GM18511 (cell line): ENCODE measurements around the gene HPSE2.
"Not testable (repeated sequence)": the region's sequence is repeated elsewhere in the genome, so short reads cannot be mapped to it uniquely, and the experiment has no call there.

ENCODE experiments used
- ATAC-seq: cut with Tn5 transposase; IDR thresholded peaks from one replicate; pipeline ENCODE4 v1.9.1; 2021; ENCODE audit warnings: mild to moderate bottlenecking, moderate library complexity; ENCODE audit not compliant: unreplicated experiment

HPSE2 gene

GRCh38 chr10:99010286-99010685, 225.4 kb downstream of the HPSE2 start:
- ATAC-seq, result no peak

GRCh38 chr10:99008054-99008453, 227.6 kb downstream of the HPSE2 start:
- ATAC-seq, result no peak

- no peak for ATAC-seq
Observed at GRCh38 chr10:99007457-99007856, 228.2 kb downstream of the HPSE2 start.

GRCh38 chr10:99005254-99005653, 230.4 kb downstream of the HPSE2 start:
- ATAC-seq, result no peak

- no peak for ATAC-seq
Observed at GRCh38 chr10:99004738-99005137, 230.9 kb downstream of the HPSE2 start.

- ATAC-seq, result no peak
Observed at GRCh38 chr10:99002392-99002791, 233.3 kb downstream of the HPSE2 start.

- no peak for ATAC-seq
Observed at GRCh38 chr10:98997596-98997995, 238.1 kb downstream of the HPSE2 start.

GRCh38 chr10:98994030-98994429, 241.6 kb downstream of the HPSE2 start:
- peak; percentile 54 for ATAC-seq

GRCh38 chr10:98983751-98984150, 251.9 kb downstream of the HPSE2 start:
- ATAC-seq, result not testable (repeated sequence)

- no peak for ATAC-seq
Observed at GRCh38 chr10:98980353-98980752, 255.3 kb downstream of the HPSE2 start.

GRCh38 chr10:98971464-98971863, 264.2 kb downstream of the HPSE2 start:
- no peak for ATAC-seq

GRCh38 chr10:98967601-98968000, 268.1 kb downstream of the HPSE2 start:
- ATAC-seq, result no peak

- no peak for ATAC-seq
Observed at GRCh38 chr10:98963608-98964007, 272.0 kb downstream of the HPSE2 start.

- no peak for ATAC-seq
Observed at GRCh38 chr10:98959379-98959778, 276.3 kb downstream of the HPSE2 start.

- no peak for ATAC-seq
Observed at GRCh38 chr10:98957801-98958200, 277.9 kb downstream of the HPSE2 start.

- no peak for ATAC-seq
Observed at GRCh38 chr10:98956576-98957260, 278.9 kb downstream of the HPSE2 start.

- no peak for ATAC-seq
Observed at GRCh38 chr10:98953251-98953650, 282.4 kb downstream of the HPSE2 start.

GRCh38 chr10:98951269-98952000, 284.2 kb downstream of the HPSE2 start:
- no peak for ATAC-seq

- ATAC-seq, result no peak
Observed at GRCh38 chr10:98950106-98950505, 285.5 kb downstream of the HPSE2 start.

- ATAC-seq, result no peak
Observed at GRCh38 chr10:98949306-98949705, 286.3 kb downstream of the HPSE2 start.

- no peak for ATAC-seq
Observed at GRCh38 chr10:98943681-98944080, 292.0 kb downstream of the HPSE2 start.

- ATAC-seq, result no peak
Observed at GRCh38 chr10:98929709-98930108, 305.9 kb downstream of the HPSE2 start.
